Suprapubic skin (tissue), 4 donors: Measurements from ENCODE around the gene PRSS16.

ENCODE experiments used
- CTCF ChIP-seq, 2 donors: fragments of 200-600 bp in 1 of 2; fragments of 450-650 bp in 1 of 2; sonication (generic) in 1 of 2; IDR thresholded peaks; one replicate each; pipeline ENCODE4 v1.5.1; 2016 to 2019; ENCODE audit warnings: antibody characterized with exemption in 2 of 2, mild to moderate bottlenecking in 1 of 2, moderate library complexity in 1 of 2
- EP300 ChIP-seq: sonication (generic); formaldehyde crosslinking; IDR thresholded peaks from one replicate; pipeline ENCODE4 v1.6.1; 2017; ENCODE audit warnings: antibody characterized with exemption
- POLR2A ChIP-seq, 2 donors: fragments of 450-650 bp; IDR thresholded peaks; one replicate each; pipeline ENCODE4 v1.6.1; 2017; ENCODE audit warnings: antibody characterized with exemption in 2 of 2, mild to moderate bottlenecking in 2 of 2, moderate library complexity in 2 of 2
- POLR2AphosphoS5 ChIP-seq, 3 donors: sonication (generic); formaldehyde crosslinking; IDR thresholded peaks; one replicate each; pipeline ENCODE4 v1.6.1; 2017; ENCODE audit warnings: antibody characterized with exemption in 3 of 3

GRCh38 chr6:27255866-27256265 lies 8.4 kb downstream of the PRSS16 start:
- no peak for TF ChIP-seq POLR2AphosphoS5 (IDR thresholded peaks at IDR 0.05)
- no peak for TF ChIP-seq CTCF (IDR thresholded peaks at IDR 0.05)
- TF ChIP-seq POLR2A (IDR thresholded peaks at IDR 0.05): no peak
- no peak for TF ChIP-seq EP300
